ENCODE results near the gene TMC1.

GRCh38 chr9:72552356-72552755 lies 30.9 kb downstream of the TMC1 start:
- no peak for TF ChIP-seq ZFX (IDR thresholded peaks at IDR 0.05)
- TF ChIP-seq CTCF (conservative IDR thresholded peaks at IDR 0.05) = no peak
